ENCODE data around the gene ANO5.

ANO5 gene

GRCh38 chr11:22331771-22332170, 138.9 kb downstream of the ANO5 start:
- no peak for DNase-seq (ENCODE audit: low spot score)

Measured in hepatic stellate cell (primary cell).